Activated CD8-positive, alpha-beta T cell treated with anti-CD3 and anti-CD28 coated beads for 36 hours (primary cell): ENCODE measurements around the gene FOSL1. TPM values are rescaled to one million over a fixed set of nuclear protein-coding genes. Genes with fewer than 3 reads are reported as not detected.

Experiments used
- ATAC-seq: fragments of 200-7000 bp; cut with Tn5 transposase; one replicate; pipeline ENCODE4 v1.10.0; 2021; ENCODE audit warnings: mild to moderate bottlenecking, moderate library complexity
- CTCF ChIA-PET: fragments of 350-600 bp; sonication (Branson Sonifier 250); formaldehyde crosslinking; loops from one replicate; lab custom pipeline; 2021; ENCODE audit warnings: antibody characterized with exemption; lab: Charles Lee
- POLR2A ChIA-PET: fragments of 350-600 bp; sonication (Branson Sonifier 250); formaldehyde crosslinking; loops from one replicate; lab custom pipeline; 2021; ENCODE audit warnings: antibody characterized with exemption; lab: Charles Lee
- DNase-seq: peaks from one replicate; pipeline ENCODE4 v3.0.0-alpha.2; 2020
- H3K27ac Mint-ChIP-seq: one replicate; pipeline ENCODE4 v1.8.0; 2021; ENCODE audit warnings: mild to moderate bottlenecking, mixed read lengths
- H3K27me3 Mint-ChIP-seq: one replicate; pipeline ENCODE4 v1.8.0; 2021; ENCODE audit warnings: mixed read lengths
- H3K36me3 Mint-ChIP-seq: one replicate; pipeline ENCODE4 v1.8.0; 2021; ENCODE audit warnings: low read depth, mixed read lengths
- H3K4me1 Mint-ChIP-seq: one replicate; pipeline ENCODE4 v1.8.0; 2021; ENCODE audit warnings: low read depth, mixed read lengths
- H3K4me3 Mint-ChIP-seq: one replicate; pipeline ENCODE4 v1.8.0; 2021; ENCODE audit warnings: mild to moderate bottlenecking, moderate library complexity, mixed read lengths
- H3K9me3 Mint-ChIP-seq: one replicate; pipeline ENCODE4 v1.8.0; 2021; ENCODE audit warnings: mixed read lengths
- CTCF ChIP-seq: fragments of 200-600 bp; IDR thresholded peaks from one replicate; pipeline ENCODE4 v1.8.0; 2022; ENCODE audit warnings: antibody characterized with exemption, mild to moderate bottlenecking
- intact Hi-C: fragments of 100-400 bp; cut with micrococcal nuclease; formaldehyde crosslinking; loops from one replicate; pipeline ENCODE4 v1.10.0; 2022
- total RNA-seq, 2 experiments: library from RNA; stranded (reverse); gene quantifications; one replicate each; pipeline ENCODE4 v1.2.3, GENCODE V29; 2021

The FOSL1 gene
- total RNA-seq, 2 experiments from 2014 or later, result 9.9 to 10.2 TPM

GRCh38 chr11:65857500-65857852 is 42.7 kb downstream of the FOSL1 start:
- H3K36me3 Mint-ChIP-seq, result peaks cover 66% of the 10 kb centered on the region
- DNase-seq, result peak; percentile 64
- POLR2A ChIA-PET, result interaction anchor here (0.9 to 29.8 kb wide), 5 partner anchors 11 to 285 kb away, joined by 3 to 560 read pairs (median 6); partner anchors contain the start of genes CCDC85B, CTSW, EFEMP2 and FIBP
- ATAC-seq, result no peak
- H3K9me3 Mint-ChIP-seq, result no peaks in the 10 kb centered on the region
- H3K4me3 Mint-ChIP-seq, result peak overlapping the region; percentile 88
- CTCF ChIA-PET, result interaction anchor here (0.6 to 12.3 kb wide), 5 partner anchors 30 to 145 kb away, joined by 3 to 283 read pairs (median 4); partner anchors contain the start of genes AP5B1, CCDC85B, FIBP and KAT5
- H3K27ac Mint-ChIP-seq, result peak overlapping the region; percentile 78
- intact Hi-C loops, result no loop called here
- no peak for TF ChIP-seq CTCF
- H3K4me1 Mint-ChIP-seq, result peaks cover 41% of the 10 kb centered on the region
- no peaks in the 10 kb centered on the region for H3K27me3 Mint-ChIP-seq

GRCh38 chr11:65856689-65857499 is 43.3 kb downstream of the FOSL1 start:
- Mint-ChIP-seq H3K4me3 (peak overlapping the region; percentile 88), H3K27me3 (no peaks in the 10 kb centered on the region), H3K36me3 (peaks cover 67% of the 10 kb centered on the region), H3K27ac (peak overlapping the region; percentile 78), H3K9me3 (peaks cover 3% of the 10 kb centered on the region), H3K4me1 (peaks cover 37% of the 10 kb centered on the region)
- CTCF ChIA-PET, result interaction anchor here (0.6 to 12.3 kb wide), 3 partner anchors 31 to 77 kb away, joined by 3 to 283 read pairs (median 3); partner anchors contain the start of genes AP5B1, CCDC85B and FIBP
- DNase-seq (peak; percentile 89), ATAC-seq (no peak)
- POLR2A ChIA-PET, result interaction anchor here (0.6 to 29.8 kb wide), 6 partner anchors 10 to 242 kb away, joined by 3 to 560 read pairs (median 4); partner anchors contain the start of genes CCDC85B, CTSW, EFEMP2 and FIBP
- no peak for TF ChIP-seq CTCF
- intact Hi-C loops, result no loop called here

GRCh38 chr11:65855927-65856363 is 44.2 kb downstream of the FOSL1 start:
- DNase-seq, result no peak
- intact Hi-C loops, result no loop called here
- ChIA-PET CTCF (interaction anchor here (12.3 kb wide), 1 partner anchor 32 kb away, joined by 283 read pairs; the partner anchor contains the start of genes CCDC85B and FIBP), POLR2A (interaction anchor here (1.1 to 29.8 kb wide), 4 partner anchors 9 to 34 kb away, joined by 3 to 560 read pairs (median 94); partner anchors contain the start of genes CCDC85B, CTSW, EFEMP2 and FIBP)
- H3K4me1 Mint-ChIP-seq, result peaks cover 32% of the 10 kb centered on the region
- peaks cover 66% of the 10 kb centered on the region for H3K36me3 Mint-ChIP-seq
- no peak for ATAC-seq
- TF ChIP-seq CTCF, result no peak
- H3K27me3 Mint-ChIP-seq, result no peaks in the 10 kb centered on the region
- H3K27ac Mint-ChIP-seq, result peak overlapping the region; percentile 78
- peaks cover 3% of the 10 kb centered on the region for H3K9me3 Mint-ChIP-seq
- H3K4me3 Mint-ChIP-seq, result peak overlapping the region; percentile 88

- ChIA-PET CTCF (interaction anchor here (12.3 kb wide), 1 partner anchor 33 kb away, joined by 283 read pairs; the partner anchor contains the start of genes CCDC85B and FIBP), POLR2A (interaction anchor here (1.1 to 29.8 kb wide), 4 partner anchors 14 to 35 kb away, joined by 3 to 560 read pairs (median 103); partner anchors contain the start of genes CCDC85B, CTSW, EFEMP2 and FIBP)
- Mint-ChIP-seq H3K27me3 (no peaks in the 10 kb centered on the region), H3K27ac (peak overlapping the region; percentile 63), H3K9me3 (peaks cover 3% of the 10 kb centered on the region), H3K4me1 (peaks cover 32% of the 10 kb centered on the region), H3K4me3 (peak overlapping the region; percentile 88), H3K36me3 (peaks cover 62% of the 10 kb centered on the region)
- no peak for DNase-seq
- intact Hi-C loops, result no loop called here
- TF ChIP-seq CTCF, result no peak
- no peak for ATAC-seq
These were observed 45.0 kb downstream of the FOSL1 start for GRCh38 chr11:65854852-65855837.
